GM23248 (cell line): ENCODE results near the gene TEX44.

Experiments
- EZH2 ChIP-seq: fragments of 200-600 bp; sonication (generic); IDR thresholded peaks from 2 replicates; pipeline ENCODE4 v1.6.1; 2018; ENCODE audit warnings: antibody characterized with exemption, mild to moderate bottlenecking; ENCODE audit not compliant: insufficient read depth, poor library complexity, severe bottlenecking
- EZH2phosphoT487 ChIP-seq: fragments of 200-600 bp; sonication (generic); IDR thresholded peaks from 2 replicates; pipeline ENCODE4 v1.6.1; 2018; ENCODE audit warnings: antibody characterized with exemption, moderate library complexity, mild to moderate bottlenecking, low read depth; ENCODE audit not compliant: insufficient read depth

DNA sequence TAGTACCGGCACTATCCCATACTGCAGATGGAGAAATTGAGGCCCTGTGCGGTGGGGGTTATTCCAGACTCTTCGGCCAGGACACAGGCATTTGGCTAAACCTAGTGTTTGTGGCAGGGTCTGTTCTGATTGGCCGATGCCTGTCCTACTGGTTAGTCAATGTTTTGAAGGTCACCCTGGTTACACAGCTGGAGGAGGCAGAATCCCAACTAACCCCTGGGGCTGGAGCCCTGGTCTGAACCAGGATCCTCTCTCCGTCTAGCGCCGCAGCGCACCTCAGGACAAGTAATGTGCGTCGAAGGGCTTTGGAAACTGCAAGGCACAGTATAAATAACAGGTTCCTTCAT, 19.4 kb downstream of the TEX44 start:
- TF ChIP-seq EZH2phosphoT487 (no peak), EZH2 (no peak)
